Type B pancreatic cell (in vitro differentiated cells): ENCODE measurements around the gene CYP3A4. TPM values are rescaled to one million over a fixed set of nuclear protein-coding genes. Genes with fewer than 3 reads are reported as not detected.
A peak's percentile ranks its signal among the peaks of the same experiment; 100 is the strongest.
"Not testable (repeated sequence)": the region's sequence is repeated elsewhere in the genome, so short reads cannot be mapped to it uniquely, and the experiment has no call there.

Experiments
- DNase-seq: peaks from one replicate; pipeline ENCODE4 v3.0.0; 2021; ENCODE audit warnings: mixed read lengths; ENCODE audit not compliant: unreplicated experiment; ENCODE audit errors: extremely low spot score
- H3K27ac Mint-ChIP-seq: 2 replicates; pipeline ENCODE4 v1.8.0; 2021; ENCODE audit warnings: mild to moderate bottlenecking, mixed read lengths
- H3K27me3 Mint-ChIP-seq: 2 replicates; pipeline ENCODE4 v1.8.0; 2021; ENCODE audit warnings: mixed read lengths
- H3K36me3 Mint-ChIP-seq: 2 replicates; pipeline ENCODE4 v1.8.0; 2021; ENCODE audit warnings: mixed read lengths
- H3K4me1 Mint-ChIP-seq: one replicate; pipeline ENCODE4 v1.8.0; 2021; ENCODE audit warnings: mixed read lengths; ENCODE audit not compliant: unreplicated experiment
- H3K4me3 Mint-ChIP-seq: 2 replicates; pipeline ENCODE4 v1.8.0; 2021; ENCODE audit warnings: mild to moderate bottlenecking, mixed read lengths
- H3K9me3 Mint-ChIP-seq: 2 replicates; pipeline ENCODE4 v1.8.0; 2021; ENCODE audit warnings: mixed read lengths
- total RNA-seq: library from RNA; stranded (reverse); gene quantifications from 2 replicates; pipeline ENCODE4 v1.2.1, GENCODE V29; 2021; ENCODE audit warnings: low replicate concordance
- TF ChIP-seq, protein P1 (sequence below): fragments of 200-600 bp; sonication (generic); conservative IDR thresholded peaks from 2 replicates; pipeline ENCODE4 v1.5.0; 2021; ENCODE audit warnings: antibody characterized with exemption, mild to moderate bottlenecking

The CYP3A4 gene
- total RNA-seq, 1 donor from 2014 or later = 4.2 TPM

DNA sequence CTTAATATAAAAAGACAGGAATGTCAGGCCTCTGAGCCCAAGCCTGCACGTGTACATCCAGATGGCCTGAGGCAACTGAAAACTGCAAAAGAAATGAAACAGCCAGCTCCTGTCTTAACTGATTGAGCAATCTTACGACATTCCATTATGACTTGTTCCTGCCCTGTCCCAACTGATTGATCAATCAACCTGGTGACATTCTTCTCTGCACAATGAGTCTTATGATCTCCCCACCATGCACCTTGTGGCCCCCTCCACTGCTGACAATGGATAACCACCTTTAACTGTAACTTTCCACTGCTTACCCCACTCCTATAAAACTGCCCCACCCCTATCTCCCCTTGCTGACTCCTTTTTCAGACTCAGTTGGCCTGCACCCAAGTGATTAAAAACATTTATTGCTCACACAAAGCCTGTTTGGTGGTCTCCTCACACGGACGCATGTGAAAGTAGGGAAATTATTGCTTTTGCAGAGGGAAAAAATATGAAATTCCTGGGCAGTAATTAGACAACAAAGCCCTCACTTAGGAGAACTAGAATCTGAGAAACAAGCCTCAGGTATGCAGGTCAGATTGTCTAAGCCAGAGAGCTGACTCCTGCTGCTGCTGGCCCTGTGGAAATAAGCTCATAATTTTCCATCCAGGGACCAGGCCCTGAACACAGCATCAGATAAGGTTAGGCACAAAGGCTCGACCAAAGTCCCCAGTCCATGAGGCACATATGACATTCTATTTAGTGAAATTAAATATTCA is 54.3 kb downstream of the CYP3A4 start:
- Mint-ChIP-seq H3K4me1 (peaks cover 4% of the 10 kb centered on the region), H3K9me3 (no peaks in the 10 kb centered on the region), H3K36me3 (no peaks in the 10 kb centered on the region), H3K4me3 (peak overlapping the region; percentile 76), H3K27ac (no peak overlapping the region), H3K27me3 (no peaks in the 10 kb centered on the region)
- no peak for DNase-seq
- TF ChIP-seq, protein P1, sequence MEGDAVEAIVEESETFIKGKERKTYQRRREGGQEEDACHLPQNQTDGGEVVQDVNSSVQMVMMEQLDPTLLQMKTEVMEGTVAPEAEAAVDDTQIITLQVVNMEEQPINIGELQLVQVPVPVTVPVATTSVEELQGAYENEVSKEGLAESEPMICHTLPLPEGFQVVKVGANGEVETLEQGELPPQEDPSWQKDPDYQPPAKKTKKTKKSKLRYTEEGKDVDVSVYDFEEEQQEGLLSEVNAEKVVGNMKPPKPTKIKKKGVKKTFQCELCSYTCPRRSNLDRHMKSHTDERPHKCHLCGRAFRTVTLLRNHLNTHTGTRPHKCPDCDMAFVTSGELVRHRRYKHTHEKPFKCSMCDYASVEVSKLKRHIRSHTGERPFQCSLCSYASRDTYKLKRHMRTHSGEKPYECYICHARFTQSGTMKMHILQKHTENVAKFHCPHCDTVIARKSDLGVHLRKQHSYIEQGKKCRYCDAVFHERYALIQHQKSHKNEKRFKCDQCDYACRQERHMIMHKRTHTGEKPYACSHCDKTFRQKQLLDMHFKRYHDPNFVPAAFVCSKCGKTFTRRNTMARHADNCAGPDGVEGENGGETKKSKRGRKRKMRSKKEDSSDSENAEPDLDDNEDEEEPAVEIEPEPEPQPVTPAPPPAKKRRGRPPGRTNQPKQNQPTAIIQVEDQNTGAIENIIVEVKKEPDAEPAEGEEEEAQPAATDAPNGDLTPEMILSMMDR = no peak

DNA sequence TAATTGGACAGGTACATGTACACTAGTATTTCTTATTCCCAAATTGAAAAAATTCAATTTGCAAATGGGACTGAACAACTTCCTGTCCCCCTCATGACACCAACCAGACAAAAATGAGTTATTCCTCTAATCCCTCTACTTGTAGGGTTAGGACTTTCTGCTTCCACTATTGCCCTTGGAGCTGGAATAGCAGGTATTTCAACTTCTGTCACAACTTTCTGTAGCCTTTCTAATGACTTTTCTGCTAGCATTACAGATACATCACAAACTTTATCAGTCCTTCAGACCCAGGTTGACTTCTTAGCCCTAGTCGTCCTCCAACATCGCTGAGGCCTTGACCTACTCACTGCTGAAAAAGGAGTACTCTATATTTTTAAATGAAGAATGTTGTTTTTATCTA is 55.4 kb downstream of the CYP3A4 start:
- no peaks in the 10 kb centered on the region for H3K9me3 Mint-ChIP-seq
- H3K27ac Mint-ChIP-seq = no peak overlapping the region
- H3K4me3 Mint-ChIP-seq = no peak overlapping the region
- peaks cover 4% of the 10 kb centered on the region for H3K4me1 Mint-ChIP-seq
- DNase-seq = no peak
- TF ChIP-seq, protein P1 = no peak
- no peaks in the 10 kb centered on the region for H3K27me3 Mint-ChIP-seq
- H3K36me3 Mint-ChIP-seq = no peaks in the 10 kb centered on the region

GRCh38 chr7:99723201-99723600 is 60.8 kb downstream of the CYP3A4 start:
- Mint-ChIP-seq H3K4me3 (peak overlapping the region; percentile 25), H3K27ac (peak overlapping the region; percentile 40)
- not testable (repeated sequence) for H3K4me1 Mint-ChIP-seq, H3K27me3 Mint-ChIP-seq, H3K36me3 Mint-ChIP-seq, H3K9me3 Mint-ChIP-seq, DNase-seq

DNA sequence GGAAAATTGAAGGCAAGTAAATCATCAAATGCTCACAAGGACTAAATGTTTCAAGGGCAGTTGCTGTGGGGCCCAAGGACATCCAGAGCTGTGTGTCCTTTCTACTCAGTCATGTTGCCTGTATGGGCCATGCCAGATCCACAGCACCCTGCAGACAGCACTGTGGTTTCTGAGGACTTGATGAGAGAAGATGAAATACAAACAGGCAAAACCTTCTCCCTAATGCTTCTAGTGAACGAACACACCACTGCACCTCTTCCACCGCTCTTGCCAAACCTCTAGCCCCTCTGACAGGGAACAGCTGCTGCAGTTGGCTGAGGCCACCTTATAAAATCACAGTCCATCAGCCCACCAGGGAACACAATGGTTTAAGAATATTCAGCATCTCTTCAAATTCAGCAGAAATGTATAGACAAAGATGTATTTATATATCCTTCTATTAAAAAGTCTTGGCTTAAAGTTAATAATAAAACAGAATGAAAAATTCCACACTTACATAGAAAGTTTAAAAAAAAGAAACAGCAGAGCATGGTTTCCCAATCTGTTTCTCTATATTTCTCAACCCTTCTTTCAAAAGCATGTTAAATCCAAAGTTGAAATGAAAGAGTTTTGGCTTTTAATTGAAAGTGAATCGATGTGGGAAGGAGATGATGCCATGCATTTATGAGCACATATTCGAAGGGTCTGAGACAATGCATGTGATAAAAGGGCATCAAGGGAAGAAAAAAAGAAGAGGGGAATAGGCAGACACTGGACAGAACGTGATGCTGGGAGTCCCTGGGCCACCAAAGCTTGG is 63.0 kb downstream of the CYP3A4 start:
- Mint-ChIP-seq H3K36me3 (no peaks in the 10 kb centered on the region), H3K27ac (no peak overlapping the region), H3K9me3 (no peaks in the 10 kb centered on the region), H3K27me3 (no peaks in the 10 kb centered on the region), H3K4me3 (no peak overlapping the region), H3K4me1 (no peaks in the 10 kb centered on the region)
- TF ChIP-seq, protein P1 = no peak
- no peak for DNase-seq

DNA sequence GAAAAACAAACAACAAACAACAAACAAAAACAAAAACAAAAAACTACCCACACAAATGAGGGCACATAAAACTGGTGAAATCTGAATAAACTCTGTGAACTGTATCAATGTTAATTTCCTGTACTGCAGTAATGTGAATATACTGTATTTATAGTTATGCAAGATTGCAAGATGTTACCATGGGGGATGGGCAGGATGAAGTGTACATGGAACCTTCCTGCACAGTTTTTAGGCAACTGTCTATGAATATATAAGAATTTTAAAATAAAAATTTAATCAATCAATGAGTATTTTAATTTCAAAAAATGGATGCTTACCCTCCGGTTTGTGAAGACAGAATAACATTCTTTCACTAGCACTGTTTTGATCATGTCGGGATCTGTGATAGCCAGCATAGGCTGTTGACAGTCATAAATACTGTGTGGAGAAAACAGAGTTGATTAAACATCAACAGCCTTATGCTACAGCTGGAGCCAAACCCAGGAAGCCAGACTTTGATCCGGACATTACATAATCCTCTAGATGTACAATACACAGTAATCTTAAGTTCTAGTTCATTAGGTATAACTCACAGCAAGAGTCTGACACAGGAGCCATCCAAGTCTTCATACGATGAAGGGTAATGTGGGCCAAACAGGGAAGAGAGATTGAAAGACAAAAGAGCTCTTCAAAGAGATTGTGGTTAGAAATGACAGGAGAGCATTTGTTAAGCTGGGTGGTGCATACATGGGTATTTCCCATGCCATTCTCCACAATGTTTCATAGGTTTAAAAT is 63.8 kb downstream of the CYP3A4 start:
- Mint-ChIP-seq H3K27me3 (no peaks in the 10 kb centered on the region), H3K9me3 (no peaks in the 10 kb centered on the region), H3K36me3 (no peaks in the 10 kb centered on the region), H3K4me1 (no peaks in the 10 kb centered on the region), H3K4me3 (no peak overlapping the region), H3K27ac (no peak overlapping the region)
- TF ChIP-seq, protein P1 = no peak
- no peak for DNase-seq
